Panc1 (cell line): ENCODE measurements around the gene FBXO31. TPM values are rescaled to one million over a fixed set of nuclear protein-coding genes. Genes with fewer than 3 reads are reported as not detected.

ENCODE experiments used
- ATAC-seq: fragments of 200-7000 bp; cut with Tn5 transposase; 2 replicates; pipeline ENCODE4 v1.9.1; 2020; ENCODE audit warnings: mild to moderate bottlenecking, moderate library complexity
- BruUV-seq: library from RNA; stranded (reverse); fragments of 400-500 nt; replicated peaks from 2 replicates; lab custom pipeline; 2021; lab: Mats Ljungman, UMichigan
- CTCF ChIA-PET: fragments of 300-600 bp; sonication (Branson Sonifier 250); formaldehyde crosslinking; loops from one replicate; lab custom pipeline; 2022; ENCODE audit warnings: antibody characterized with exemption; lab: Charles Lee
- POLR2A ChIA-PET: fragments of 300-600 bp; sonication (Branson Sonifier 250); formaldehyde crosslinking; loops from one replicate; lab custom pipeline; 2022; ENCODE audit warnings: antibody characterized with exemption; lab: Charles Lee
- DNase-seq: peaks from one replicate; pipeline ENCODE4 v3.0.0-alpha.2; 2010; ENCODE audit warnings: low read depth, low spot score
- H3K27ac ChIP-seq: 2 replicates; pipeline ENCODE4 v1.5.1; 2011; ENCODE audit warnings: mild to moderate bottlenecking, low read length, inconsistent platforms
- H3K27me3 ChIP-seq: fragments of 200-500 bp; sonication (Bioruptor generic); 2 replicates; pipeline ENCODE4 v1.6.0; 2014; ENCODE audit warnings: low read length, inconsistent platforms; ENCODE audit not compliant: control insufficient read depth, insufficient read depth
- H3K36me3 ChIP-seq: fragments of 200-500 bp; sonication (Bioruptor generic); 2 replicates; pipeline ENCODE4 v1.5.1; 2014; ENCODE audit warnings: inconsistent platforms, mild to moderate bottlenecking, low read length, moderate library complexity; ENCODE audit not compliant: control insufficient read depth, insufficient read depth
- H3K4me1 ChIP-seq: 2 replicates; pipeline ENCODE4 v1.5.1; 2011; ENCODE audit warnings: inconsistent platforms, mild to moderate bottlenecking, low read length, moderate library complexity; ENCODE audit not compliant: control insufficient read depth, insufficient read depth
- H3K4me3 ChIP-seq, 2 experiments: 2 replicates each; pipeline ENCODE4 v1.5.1; 2011 to 2012; ENCODE audit warnings: low read depth in 2 of 2, low read length in 2 of 2, mild to moderate bottlenecking in 2 of 2, inconsistent platforms in 1 of 2, moderate library complexity in 1 of 2
- H3K9me3 ChIP-seq: fragments of 200-500 bp; sonication (Bioruptor generic); 2 replicates; pipeline ENCODE4 v1.5.1; 2014; ENCODE audit warnings: low read depth, mild to moderate bottlenecking, inconsistent platforms, low read length, moderate library complexity; ENCODE audit not compliant: control insufficient read depth, insufficient read depth
- POLR2AphosphoS5 ChIP-seq: IDR thresholded peaks from 2 replicates; pipeline ENCODE4 v1.6.1; 2012; ENCODE audit warnings: mild to moderate bottlenecking, low read depth, low read length, moderate library complexity
- REST ChIP-seq, 2 experiments: IDR thresholded peaks; 2 replicates each; pipeline ENCODE4 v1.6.1; 2011 to 2012; ENCODE audit warnings: low read depth in 2 of 2, control low read depth in 1 of 2, low read length in 1 of 2, mild to moderate bottlenecking in 1 of 2, moderate library complexity in 1 of 2; ENCODE audit not compliant: insufficient read depth in 1 of 2
- SIN3A ChIP-seq: IDR thresholded peaks from 2 replicates; pipeline ENCODE4 v1.6.1; 2012; ENCODE audit warnings: low read depth, mild to moderate bottlenecking, low read length, moderate library complexity, borderline replicate concordance; ENCODE audit not compliant: insufficient read depth
- TCF7L2 ChIP-seq: IDR thresholded peaks from 2 replicates; pipeline ENCODE4 v1.6.1; 2011; ENCODE audit warnings: mild to moderate bottlenecking, low read depth, low read length, inconsistent platforms
- in situ Hi-C: cut with HindIII; loops from 2 replicates; pipeline ENCODE4 v1.10.0; 2016; ENCODE audit warnings: low sequenced_read_pairs, low pct_unique_long_range_greater_than_20kb
- intact Hi-C: fragments of 100-400 bp; cut with micrococcal nuclease; formaldehyde crosslinking; loops from one replicate; pipeline ENCODE4 v1.10.0; 2022; ENCODE audit not compliant: unreplicated experiment
- total RNA-seq: library from RNA; stranded (reverse); gene quantifications from one replicate; pipeline ENCODE4 v1.2.1, GENCODE V29; 2021; ENCODE audit not compliant: unreplicated experiment
- TF ChIP-seq, protein P1 (sequence below): fragments of 450-650 bp; IDR thresholded peaks from 2 replicates; pipeline ENCODE4 v1.5.1; 2017; ENCODE audit warnings: mild to moderate bottlenecking

Gene FBXO31
- total RNA-seq, 1 experiment from 2014 or later: 22.4 TPM

DNA sequence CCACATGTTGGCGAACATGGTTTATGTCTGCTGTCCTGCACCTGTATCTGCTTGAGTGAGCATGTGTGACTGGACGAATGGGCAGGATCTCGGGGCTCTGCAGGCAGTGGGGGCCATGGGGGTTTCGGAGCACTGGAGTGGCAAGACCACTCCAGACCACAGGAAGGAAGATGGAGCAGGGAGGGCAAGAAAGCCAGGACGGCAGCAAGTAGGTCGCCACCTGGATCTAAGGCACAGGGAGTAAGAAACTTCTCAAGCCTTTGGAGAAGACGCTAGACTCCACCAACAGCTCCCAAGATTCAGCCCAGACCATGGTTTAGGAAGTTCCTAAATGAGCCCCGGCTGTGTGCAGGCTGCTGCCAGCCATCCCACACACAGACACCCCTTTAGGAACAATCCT lies 33.5 kb downstream of the FBXO31 start:
- intact Hi-C loops: no loop called here
- CTCF ChIA-PET: no interaction called here
- POLR2A ChIA-PET: no interaction called here
- in situ Hi-C loops: no loop called here
- TF ChIP-seq TCF7L2 (no peak), POLR2AphosphoS5 (no peak), REST (IDR thresholded peaks at IDR 0.05; ENCODE audit: insufficient read depth in 1 of 2, low read depth in 2 of 2, low read length in 1 of 2) (no peak), SIN3A (no peak)
- TF ChIP-seq, protein P1, sequence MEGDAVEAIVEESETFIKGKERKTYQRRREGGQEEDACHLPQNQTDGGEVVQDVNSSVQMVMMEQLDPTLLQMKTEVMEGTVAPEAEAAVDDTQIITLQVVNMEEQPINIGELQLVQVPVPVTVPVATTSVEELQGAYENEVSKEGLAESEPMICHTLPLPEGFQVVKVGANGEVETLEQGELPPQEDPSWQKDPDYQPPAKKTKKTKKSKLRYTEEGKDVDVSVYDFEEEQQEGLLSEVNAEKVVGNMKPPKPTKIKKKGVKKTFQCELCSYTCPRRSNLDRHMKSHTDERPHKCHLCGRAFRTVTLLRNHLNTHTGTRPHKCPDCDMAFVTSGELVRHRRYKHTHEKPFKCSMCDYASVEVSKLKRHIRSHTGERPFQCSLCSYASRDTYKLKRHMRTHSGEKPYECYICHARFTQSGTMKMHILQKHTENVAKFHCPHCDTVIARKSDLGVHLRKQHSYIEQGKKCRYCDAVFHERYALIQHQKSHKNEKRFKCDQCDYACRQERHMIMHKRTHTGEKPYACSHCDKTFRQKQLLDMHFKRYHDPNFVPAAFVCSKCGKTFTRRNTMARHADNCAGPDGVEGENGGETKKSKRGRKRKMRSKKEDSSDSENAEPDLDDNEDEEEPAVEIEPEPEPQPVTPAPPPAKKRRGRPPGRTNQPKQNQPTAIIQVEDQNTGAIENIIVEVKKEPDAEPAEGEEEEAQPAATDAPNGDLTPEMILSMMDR: no peak
- Histone ChIP-seq H3K27ac (no peak overlapping the region), H3K36me3 (no peaks in the 10 kb centered on the region), H3K4me1 (no peaks in the 10 kb centered on the region), H3K27me3 (no peaks in the 10 kb centered on the region), H3K9me3 (no peaks in the 10 kb centered on the region), H3K4me3 (no peak overlapping the region)
- ATAC-seq: no peak
- no peak for DNase-seq
- BruUV-seq: no TSS peak

DNA sequence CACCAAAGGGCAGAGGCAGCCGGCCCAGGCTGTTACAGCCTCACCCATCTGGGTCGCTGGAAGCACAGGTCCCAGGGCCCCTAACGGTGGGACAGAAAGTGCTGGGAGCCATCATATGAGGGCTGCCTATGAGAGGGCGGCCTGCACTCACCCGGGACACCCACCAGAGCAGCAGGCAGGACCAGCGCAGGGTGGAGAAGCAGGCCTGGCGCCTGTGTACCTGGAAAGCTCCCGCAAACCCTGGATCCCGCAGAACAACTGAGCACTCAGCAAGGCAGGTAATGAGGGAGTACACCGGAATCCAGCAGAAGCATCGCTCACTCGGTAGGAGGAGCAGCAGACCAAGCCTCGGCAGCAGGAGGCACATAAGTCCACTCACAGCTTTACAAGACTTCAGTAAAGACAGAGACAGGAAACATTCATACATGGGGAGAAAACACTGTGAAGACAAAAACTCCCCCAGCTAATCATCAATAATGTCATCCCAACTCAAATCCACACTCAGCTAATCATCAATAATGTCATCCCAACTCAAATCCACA lies 34.9 kb downstream of the FBXO31 start:
- no peaks in the 10 kb centered on the region for H3K36me3 ChIP-seq
- DNase-seq: no peak
- TF ChIP-seq, protein P1: no peak
- TF ChIP-seq TCF7L2 (no peak), SIN3A (no peak), REST (IDR thresholded peaks at IDR 0.05; ENCODE audit: insufficient read depth in 1 of 2, low read depth in 2 of 2, low read length in 1 of 2) (no peak), POLR2AphosphoS5 (no peak)
- H3K27ac ChIP-seq: no peak overlapping the region
- ChIA-PET POLR2A (no interaction called here), CTCF (no interaction called here)
- in situ Hi-C loops: no loop called here
- no TSS peak for BruUV-seq
- no peaks in the 10 kb centered on the region for H3K4me1 ChIP-seq
- no peak for ATAC-seq
- no peaks in the 10 kb centered on the region for H3K27me3 ChIP-seq
- H3K4me3 ChIP-seq: no peak overlapping the region
- no peaks in the 10 kb centered on the region for H3K9me3 ChIP-seq
- intact Hi-C loops: no loop called here
